K562 (cell line): ENCODE data around the gene CLCN2. TPM values are rescaled to one million over a fixed set of nuclear protein-coding genes. Genes with fewer than 3 reads are reported as not detected.

ENCODE experiments used
- CREB5 ChIP-seq: fragments of 250-450 bp; sonication (Bioruptor Pico); IDR thresholded peaks from 2 replicates; pipeline ENCODE4 v1.5.0; 2020; ENCODE audit warnings: mild to moderate bottlenecking
- CTBP1 ChIP-seq: fragments of 450-650 bp; IDR thresholded peaks from 2 replicates; pipeline ENCODE4 v1.6.1; 2016; ENCODE audit warnings: borderline replicate concordance
- EP400 ChIP-seq: fragments of 450-650 bp; IDR thresholded peaks from 2 replicates; pipeline ENCODE4 v1.6.1; 2017; ENCODE audit warnings: antibody characterized with exemption, mild to moderate bottlenecking, moderate library complexity
- HDGF ChIP-seq: fragments of 450-650 bp; IDR thresholded peaks from 2 replicates; pipeline ENCODE4 v1.6.1; 2016
- KDM1A ChIP-seq, 2 experiments: fragments of 450-650 bp; IDR thresholded peaks; 2 replicates each; pipeline ENCODE4 v1.6.1; 2016; ENCODE audit warnings: mild to moderate bottlenecking in 2 of 2
- MCM7 ChIP-seq, 2 experiments: fragments of 450-650 bp; IDR thresholded peaks; 2 replicates each; pipeline ENCODE4 v1.6.1; 2016 to 2018
- MEF2A ChIP-seq: IDR thresholded peaks from 2 replicates; pipeline ENCODE4 v1.6.1; 2011; ENCODE audit warnings: low read depth, mild to moderate bottlenecking, low read length, moderate library complexity; ENCODE audit not compliant: control insufficient read depth
- MTA1 ChIP-seq: fragments of 450-650 bp; IDR thresholded peaks from 2 replicates; pipeline ENCODE4 v1.6.1; 2017; ENCODE audit warnings: borderline replicate concordance
- POLR2AphosphoS5 ChIP-seq: IDR thresholded peaks from 2 replicates; pipeline ENCODE4 v1.6.1; 2011; ENCODE audit warnings: mild to moderate bottlenecking, low read depth, low read length, moderate library complexity; ENCODE audit not compliant: control insufficient read depth, insufficient read depth
- SNRNP70 ChIP-seq: fragments of 200-400 bp; formaldehyde crosslinking; optimal IDR thresholded peaks from 2 replicates; pipeline ENCODE3; 2017; ENCODE audit warnings: low read depth, low read length
- ZBED1 ChIP-seq: IDR thresholded peaks from 2 replicates; pipeline ENCODE4 v1.6.1; 2014
- ZNF174 ChIP-seq: fragments of 250-450 bp; sonication (Bioruptor Pico); IDR thresholded peaks from 2 replicates; pipeline ENCODE4 v1.4.0; 2020; ENCODE audit warnings: mild to moderate bottlenecking
- polyA plus RNA-seq, 8 experiments: library from polyadenylated mRNA; depleted of rRNA in 4 of 8; stranded (reverse) in 5 of 8; unstranded in 3 of 8; fragments of >200 nt; fragmentation: Nextera tagmentation in 2 of 8; fragmentation: Illumina TruSeq in 1 of 8; extraction: Ambion mirVana in 2 of 8; extraction: Trizol in 1 of 8; gene quantifications; 2 replicates each; pipeline versions ENCODE4 v1.2.1 to v1.2.3, GENCODE V29; 2011 to 2014; ENCODE audit warnings: inconsistent platforms in 1 of 8, missing spikeins in 1 of 8
- total RNA-seq, 7 experiments: library from RNA; depleted of rRNA in 6 of 7; stranded (reverse); fragments of >200 nt in 6 of 7; fragmentation: Illumina TruSeq in 2 of 7; extraction: Trizol in 2 of 7; gene quantifications; 2 replicates each; pipeline versions ENCODE4 v1.2.1 to v1.2.3, GENCODE V29; 2011 to 2021; ENCODE audit warnings: low replicate concordance in 1 of 7
- TF ChIP-seq, protein P1 (sequence below), 2 experiments: IDR thresholded peaks; 2 replicates each; pipeline ENCODE4 v1.6.1; 2011; ENCODE audit warnings: borderline replicate concordance in 1 of 2, control low read depth in 1 of 2, low read depth in 1 of 2, low read length in 1 of 2, mild to moderate bottlenecking in 1 of 2, mixed read lengths in 1 of 2, moderate library complexity in 1 of 2; ENCODE audit not compliant: insufficient read depth in 1 of 2, insufficient read length in 1 of 2, poor library complexity in 1 of 2, severe bottlenecking in 1 of 2; ENCODE audit errors: extremely low read depth in 1 of 2
- TF ChIP-seq, protein P2 (sequence below): sonication (generic); formaldehyde crosslinking; IDR thresholded peaks from 2 replicates; pipeline ENCODE4 v1.8.1; 2023; ENCODE audit warnings: mild to moderate bottlenecking, missing genetic modification reagents

CLCN2 gene
- total and polyA plus RNA-seq, 9 of the 15 experiments (the other 6 are each of a cell fraction or from before 2014, with no cell fraction given): 0.10 to 14.0 (median 6.9) TPM

DNA sequence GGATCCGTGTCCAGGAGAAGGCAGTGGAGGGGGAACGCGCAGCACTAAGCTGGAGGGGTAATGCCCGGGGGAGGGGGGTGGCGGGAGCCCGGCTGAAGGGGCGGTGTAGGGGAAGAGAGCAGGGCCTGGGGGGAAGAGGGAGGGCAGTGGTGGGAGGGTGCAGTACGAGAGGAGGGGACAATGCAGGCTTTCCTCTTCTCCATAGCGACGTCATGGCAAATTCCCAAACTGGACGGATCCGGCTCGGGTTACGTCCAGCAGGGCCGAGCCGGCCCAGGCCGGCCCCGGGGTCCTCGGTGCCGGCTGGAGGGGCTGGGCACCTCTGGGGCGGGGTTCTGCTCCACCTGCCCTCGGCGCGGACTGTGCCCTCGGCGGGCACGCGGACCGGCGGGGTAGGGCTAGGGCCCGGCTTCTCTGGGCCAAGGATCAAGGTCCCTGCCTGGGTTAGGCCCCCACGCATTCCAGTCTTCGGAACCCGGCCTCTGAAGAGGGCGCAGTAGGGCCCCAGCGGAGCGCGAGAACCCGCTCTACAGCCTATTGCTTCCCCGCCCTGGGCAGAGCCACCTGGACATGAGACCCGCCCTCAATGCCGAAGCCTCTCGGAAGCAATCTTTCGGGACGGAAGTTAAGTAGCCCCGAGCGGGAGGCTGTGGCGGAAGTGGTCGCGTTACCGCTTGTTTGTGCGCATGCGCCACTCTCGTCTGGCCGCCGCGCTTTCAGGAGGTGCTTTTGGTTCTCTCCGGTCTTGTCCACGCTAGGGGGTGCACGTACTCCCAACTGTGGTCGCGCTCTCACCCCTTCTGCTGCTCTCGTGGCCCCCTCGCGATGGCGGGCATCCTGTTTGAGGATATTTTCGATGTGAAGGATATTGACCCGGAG, 1.5 kb upstream of the CLCN2 start (continued):
- TF ChIP-seq POLR2AphosphoS5 (peak; percentile 88), KDM1A (IDR thresholded peaks at IDR 0.05) (no peak), MEF2A (no peak), MCM7 (IDR thresholded peaks at IDR 0.05) (no peak), HDGF (no peak), ZBED1 (no peak), MTA1 (peak; percentile 76), ZNF174 (CRISPR knock-in tag) (no peak), CTBP1 (peak; percentile 72), SNRNP70 (no peak), EP400 (peak; percentile 89), CREB5 (no peak)
- TF ChIP-seq, protein P1, sequence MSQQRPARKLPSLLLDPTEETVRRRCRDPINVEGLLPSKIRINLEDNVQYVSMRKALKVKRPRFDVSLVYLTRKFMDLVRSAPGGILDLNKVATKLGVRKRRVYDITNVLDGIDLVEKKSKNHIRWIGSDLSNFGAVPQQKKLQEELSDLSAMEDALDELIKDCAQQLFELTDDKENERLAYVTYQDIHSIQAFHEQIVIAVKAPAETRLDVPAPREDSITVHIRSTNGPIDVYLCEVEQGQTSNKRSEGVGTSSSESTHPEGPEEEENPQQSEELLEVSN (IDR thresholded peaks at IDR 0.05; ENCODE audit: borderline replicate concordance in 1 of 2, extremely low read depth in 1 of 2, insufficient read depth in 1 of 2, insufficient read length in 1 of 2, low read depth in 1 of 2, low read length in 1 of 2, poor library complexity in 1 of 2, severe bottlenecking in 1 of 2): peak; percentile 63 to 87
- TF ChIP-seq, protein P2, sequence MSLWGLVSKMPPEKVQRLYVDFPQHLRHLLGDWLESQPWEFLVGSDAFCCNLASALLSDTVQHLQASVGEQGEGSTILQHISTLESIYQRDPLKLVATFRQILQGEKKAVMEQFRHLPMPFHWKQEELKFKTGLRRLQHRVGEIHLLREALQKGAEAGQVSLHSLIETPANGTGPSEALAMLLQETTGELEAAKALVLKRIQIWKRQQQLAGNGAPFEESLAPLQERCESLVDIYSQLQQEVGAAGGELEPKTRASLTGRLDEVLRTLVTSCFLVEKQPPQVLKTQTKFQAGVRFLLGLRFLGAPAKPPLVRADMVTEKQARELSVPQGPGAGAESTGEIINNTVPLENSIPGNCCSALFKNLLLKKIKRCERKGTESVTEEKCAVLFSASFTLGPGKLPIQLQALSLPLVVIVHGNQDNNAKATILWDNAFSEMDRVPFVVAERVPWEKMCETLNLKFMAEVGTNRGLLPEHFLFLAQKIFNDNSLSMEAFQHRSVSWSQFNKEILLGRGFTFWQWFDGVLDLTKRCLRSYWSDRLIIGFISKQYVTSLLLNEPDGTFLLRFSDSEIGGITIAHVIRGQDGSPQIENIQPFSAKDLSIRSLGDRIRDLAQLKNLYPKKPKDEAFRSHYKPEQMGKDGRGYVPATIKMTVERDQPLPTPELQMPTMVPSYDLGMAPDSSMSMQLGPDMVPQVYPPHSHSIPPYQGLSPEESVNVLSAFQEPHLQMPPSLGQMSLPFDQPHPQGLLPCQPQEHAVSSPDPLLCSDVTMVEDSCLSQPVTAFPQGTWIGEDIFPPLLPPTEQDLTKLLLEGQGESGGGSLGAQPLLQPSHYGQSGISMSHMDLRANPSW: no peak
